Prostate gland (tissue), 2 donors: ENCODE data around the gene RPL28.

Source experiments
- CTCF ChIP-seq, 4 experiments: fragments of 200-600 bp in 2 of 4; fragments of 450-650 bp in 2 of 4; sonication (generic) in 2 of 4; IDR thresholded peaks; 1 replicate in 3 of 4; 2 replicates in 1 of 4; pipeline ENCODE4 v1.5.1; 2016 to 2019; ENCODE audit warnings: antibody characterized with exemption in 4 of 4, mild to moderate bottlenecking in 2 of 4, moderate library complexity in 2 of 4
- POLR2A ChIP-seq: fragments of 450-650 bp; IDR thresholded peaks from one replicate; pipeline ENCODE4 v1.6.1; 2016; ENCODE audit warnings: antibody characterized with exemption, mild to moderate bottlenecking
- POLR2AphosphoS5 ChIP-seq: sonication (generic); formaldehyde crosslinking; IDR thresholded peaks from one replicate; pipeline ENCODE4 v1.6.1; 2017; ENCODE audit warnings: antibody characterized with exemption

- no peak for TF ChIP-seq CTCF (IDR thresholded peaks at IDR 0.05)
- no peak for TF ChIP-seq POLR2AphosphoS5
- TF ChIP-seq POLR2A = no peak
Observed at GRCh38 chr19:55434356-55434919, 48.7 kb downstream of the RPL28 start.
